SK-N-SH treated with all-trans-retinoic acid at 6 μM for 48 hours (cell line): Measurements from ENCODE around the gene PES1.

Experiments used
- ARNTL ChIP-seq: fragments of 450-650 bp; formaldehyde crosslinking; IDR thresholded peaks from 2 replicates; pipeline ENCODE4 v1.5.0; 2020; ENCODE audit warnings: low read depth, mild to moderate bottlenecking, moderate library complexity, borderline replicate concordance
- CREB5 ChIP-seq: fragments of 250-450 bp; sonication (Bioruptor Pico); IDR thresholded peaks from 2 replicates; pipeline ENCODE4 v1.5.1; 2020; ENCODE audit warnings: low read depth, mild to moderate bottlenecking, moderate library complexity
- CSDC2 ChIP-seq: fragments of 250-450 bp; sonication (Bioruptor Pico); IDR thresholded peaks from 2 replicates; pipeline ENCODE4 v1.5.0; 2020; ENCODE audit warnings: mild to moderate bottlenecking, moderate library complexity
- RARB ChIP-seq: fragments of 250-450 bp; sonication (Bioruptor Pico); IDR thresholded peaks from 2 replicates; pipeline ENCODE4 v1.8.0; 2021; ENCODE audit warnings: mild to moderate bottlenecking, moderate library complexity
- TCF4 ChIP-seq: fragments of 250-450 bp; sonication (Bioruptor Pico); IDR thresholded peaks from 2 replicates; pipeline ENCODE4 v1.8.0; 2021; ENCODE audit warnings: mild to moderate bottlenecking, moderate library complexity, borderline replicate concordance
- ZFP30 ChIP-seq: fragments of 450-650 bp; formaldehyde crosslinking; IDR thresholded peaks from 2 replicates; pipeline ENCODE4 v1.5.0; 2022; ENCODE audit warnings: mild to moderate bottlenecking, moderate library complexity

DNA sequence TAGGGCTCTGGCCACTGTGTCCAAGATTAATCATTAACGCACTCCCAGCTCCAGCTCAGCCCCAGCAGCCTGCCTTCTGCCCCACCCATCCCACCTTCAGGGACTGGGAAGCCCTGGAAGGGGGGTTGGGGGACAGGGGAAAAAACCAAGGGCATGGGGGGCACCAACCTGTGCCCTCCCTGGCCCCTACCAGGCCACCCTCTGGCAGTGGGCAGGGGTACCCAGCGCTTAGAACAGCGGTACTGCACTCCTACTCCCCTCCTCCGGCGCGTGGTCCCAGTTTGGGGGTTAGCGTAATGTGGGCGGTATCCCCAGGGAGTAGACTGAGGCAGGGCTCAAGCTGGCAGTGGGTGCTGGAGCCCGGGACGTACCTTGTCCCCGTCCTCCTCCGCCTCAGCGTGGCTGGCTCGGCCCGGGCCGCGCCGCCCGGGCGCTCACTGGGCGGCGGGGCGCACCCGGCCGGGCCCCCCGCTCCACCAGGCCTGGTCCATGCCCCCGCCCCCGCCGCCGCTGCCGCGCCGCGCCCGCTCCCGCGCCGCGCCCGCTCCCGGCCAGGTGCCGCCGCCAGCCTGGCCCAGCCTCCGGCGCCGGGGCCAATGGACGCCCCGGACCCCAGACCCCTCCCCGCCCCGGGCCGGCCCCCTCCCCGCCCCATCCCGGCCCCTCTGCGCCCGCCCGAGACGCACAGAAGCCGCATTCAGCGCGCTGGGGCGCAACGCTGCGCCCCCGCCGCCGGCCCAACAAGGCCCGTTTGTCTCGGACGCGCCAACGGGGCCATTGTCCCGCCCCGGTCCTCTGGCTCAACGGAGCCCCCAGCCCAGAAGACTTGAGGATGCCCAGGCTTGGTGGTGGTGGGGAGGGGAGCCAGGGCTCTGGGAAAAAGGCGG, 17.4 kb downstream of the PES1 start, which contains the start of gene GAL3ST1:
- TF ChIP-seq ARNTL (CRISPR knock-in tag) (no peak), ZFP30 (CRISPR knock-in tag) (no peak), RARB (no peak), CREB5 (CRISPR knock-in tag) (no peak), CSDC2 (CRISPR knock-in tag) (no peak), TCF4 (no peak)
